Middle frontal gyrus (tissue), 1 donor: ENCODE results near the gene SYNDIG1.

ENCODE experiments used
- DNase-seq: peaks from one replicate; pipeline ENCODE4 v3.0.0-alpha.2; 2015; ENCODE audit warnings: low spot score; ENCODE audit errors: extremely low spot score

SYNDIG1 gene

GRCh38 chr20:24446811-24447210 is 22.6 kb upstream of the SYNDIG1 start:
- no peak for DNase-seq

- DNase-seq, result no peak
These were observed 21.3 kb upstream of the SYNDIG1 start for GRCh38 chr20:24448170-24448569.

- DNase-seq, result no peak
These were observed 20.3 kb upstream of the SYNDIG1 start for GRCh38 chr20:24449026-24449720.

- no peak for DNase-seq
These were observed 19.3 kb upstream of the SYNDIG1 start for GRCh38 chr20:24450177-24450576.

GRCh38 chr20:24450624-24451376 is 18.6 kb upstream of the SYNDIG1 start:
- DNase-seq, result no peak

DNA sequence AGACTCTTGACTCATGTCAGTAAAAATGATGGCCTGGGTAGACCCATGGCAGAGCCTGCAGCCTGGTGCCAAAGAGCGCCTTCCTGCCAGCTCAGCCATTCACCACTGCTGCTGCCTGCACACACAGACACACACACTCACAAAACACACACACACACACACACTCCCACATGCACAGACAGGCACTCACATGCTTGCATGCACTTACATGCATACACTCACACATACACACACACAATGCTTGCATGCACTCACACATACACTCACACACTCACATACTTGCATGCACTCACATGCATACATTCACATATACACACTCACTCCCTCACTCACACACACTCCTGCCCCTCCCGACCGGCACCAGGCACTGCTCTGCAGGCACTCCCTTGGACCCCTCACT is 18.0 kb upstream of the SYNDIG1 start:
- DNase-seq, result no peak

DNA sequence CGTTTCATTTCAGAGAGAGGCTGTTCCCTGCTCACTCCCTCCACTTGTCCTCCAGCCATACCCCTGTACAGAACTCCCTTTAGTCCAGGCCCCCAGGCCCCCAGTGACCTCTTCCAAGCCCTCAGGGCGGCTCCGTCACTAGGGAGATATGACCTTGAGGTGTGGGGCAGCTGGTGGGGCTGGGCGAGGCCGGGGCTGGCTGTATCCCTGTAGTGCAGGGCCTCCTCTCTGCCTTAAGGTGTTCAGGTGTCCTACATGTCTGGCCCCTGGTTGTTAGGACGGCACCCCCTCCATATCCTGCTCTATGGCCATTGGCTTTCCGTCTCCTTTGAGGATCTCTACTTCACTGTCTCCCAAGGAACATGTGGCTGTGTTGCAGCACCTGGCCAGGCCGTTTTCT is 17.4 kb upstream of the SYNDIG1 start:
- DNase-seq, result no peak

DNA sequence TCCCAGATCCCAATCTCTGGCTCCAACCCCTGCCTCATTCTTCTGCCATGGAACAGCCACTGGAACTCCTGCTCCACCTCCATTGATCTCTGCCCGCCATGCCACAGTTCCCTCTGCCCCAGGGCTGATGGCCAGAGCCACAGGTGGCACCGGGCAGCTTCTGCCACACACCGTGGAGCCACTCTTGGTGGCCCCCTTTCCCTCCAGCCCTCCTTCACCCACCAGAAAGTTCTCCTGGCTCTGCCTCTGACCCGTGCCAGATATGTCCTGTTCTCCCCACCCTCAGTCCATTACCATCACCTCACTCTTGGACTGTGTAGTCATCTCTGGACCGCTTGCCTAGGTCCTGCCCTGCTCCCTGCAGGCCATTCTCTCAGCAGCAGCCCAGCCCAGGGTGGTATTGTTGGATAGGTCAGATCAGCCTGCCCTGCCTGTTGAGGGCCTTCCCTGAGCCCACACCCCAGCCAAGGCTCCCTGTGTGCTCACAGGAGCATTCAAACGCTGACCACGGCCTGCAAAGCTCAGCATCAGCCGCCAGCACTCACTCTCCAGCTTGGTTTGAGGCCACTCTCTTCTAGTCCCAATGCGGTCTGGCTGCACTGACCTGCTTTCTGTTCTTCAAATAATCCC is 16.8 kb upstream of the SYNDIG1 start:
- DNase-seq, result no peak

DNA sequence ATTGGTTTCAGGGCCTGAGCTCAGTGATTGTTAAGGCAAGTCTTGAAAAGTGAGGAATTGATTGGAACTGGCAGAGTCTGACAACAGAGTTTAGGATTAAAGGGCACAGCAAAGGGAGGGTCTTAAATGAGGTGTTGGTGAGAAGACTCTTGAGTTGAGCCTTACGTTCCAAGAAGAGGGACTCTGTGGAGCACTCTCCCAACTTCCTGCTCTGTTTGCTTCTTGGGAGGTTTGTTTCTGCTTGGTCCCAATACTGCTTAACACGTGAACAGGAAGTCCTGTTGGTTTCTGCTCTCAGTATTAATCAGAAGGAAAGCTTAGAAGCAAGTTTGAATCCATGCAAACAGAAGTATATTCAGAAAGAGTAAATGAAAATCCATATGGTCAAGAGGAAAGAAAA is 15.6 kb upstream of the SYNDIG1 start:
- DNase-seq, result no peak

GRCh38 chr20:24455081-24455480 is 14.3 kb upstream of the SYNDIG1 start:
- DNase-seq, result no peak

DNA sequence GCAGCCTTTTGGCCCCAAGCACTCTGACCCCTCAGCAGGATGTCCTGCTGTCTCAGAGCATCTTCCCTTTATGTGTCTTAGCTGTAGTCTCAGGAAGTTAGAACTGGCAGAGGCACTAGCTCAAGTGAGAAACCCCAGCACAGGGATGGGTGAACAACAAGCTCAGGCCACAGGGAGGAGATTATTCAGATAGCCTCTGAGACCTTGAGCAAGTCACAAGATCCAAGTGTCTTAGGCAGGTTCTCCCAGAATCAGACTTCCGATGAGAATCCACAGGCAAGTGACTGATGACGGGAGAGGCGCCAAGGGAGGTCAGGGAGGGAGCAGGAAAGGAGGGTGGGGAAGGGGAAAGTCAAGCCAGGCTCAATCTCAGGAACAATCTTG is 13.0 kb upstream of the SYNDIG1 start:
- no peak for DNase-seq

DNA sequence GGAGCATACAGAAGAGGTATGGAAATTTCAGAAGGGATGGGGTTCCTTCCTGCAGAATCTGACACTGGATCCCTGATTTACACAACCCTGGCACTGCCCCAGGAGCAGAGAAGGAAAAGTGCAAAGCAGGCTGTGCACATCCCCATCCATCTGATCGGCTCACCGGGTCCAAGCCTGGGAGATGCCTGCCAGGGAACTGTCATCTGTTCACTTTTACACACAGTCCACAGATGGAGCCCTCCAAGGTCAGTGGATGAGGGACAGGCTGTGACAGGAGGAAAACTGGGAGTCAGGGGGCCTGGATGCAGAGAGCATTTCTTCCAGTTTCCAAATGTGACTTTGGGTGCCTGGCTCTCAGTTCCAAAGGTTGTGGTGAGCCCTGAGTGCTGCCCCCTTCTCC is 11.0 kb upstream of the SYNDIG1 start:
- DNase-seq, result no peak

- no peak for DNase-seq
These were observed 9.7 kb upstream of the SYNDIG1 start for GRCh38 chr20:24459733-24460132.

DNA sequence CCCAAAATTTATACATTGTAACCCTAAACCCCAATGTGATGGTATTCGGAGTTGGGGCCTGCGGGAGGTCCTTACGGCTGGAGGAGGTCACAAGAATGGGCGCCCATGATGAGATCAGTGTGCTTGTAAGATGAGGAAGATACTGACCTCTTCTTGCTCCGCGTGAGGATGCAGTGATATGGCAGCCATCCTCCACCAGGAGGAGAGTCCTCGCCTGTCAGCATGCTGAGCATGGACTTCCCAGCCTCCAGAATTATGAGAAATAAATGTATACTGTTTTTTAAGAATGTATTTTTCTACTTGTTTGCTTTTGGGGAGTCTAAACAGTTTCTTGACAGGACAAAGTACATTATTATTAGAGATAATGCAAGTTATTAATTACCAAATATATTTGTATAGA is 8.7 kb upstream of the SYNDIG1 start:
- no peak for DNase-seq

DNA sequence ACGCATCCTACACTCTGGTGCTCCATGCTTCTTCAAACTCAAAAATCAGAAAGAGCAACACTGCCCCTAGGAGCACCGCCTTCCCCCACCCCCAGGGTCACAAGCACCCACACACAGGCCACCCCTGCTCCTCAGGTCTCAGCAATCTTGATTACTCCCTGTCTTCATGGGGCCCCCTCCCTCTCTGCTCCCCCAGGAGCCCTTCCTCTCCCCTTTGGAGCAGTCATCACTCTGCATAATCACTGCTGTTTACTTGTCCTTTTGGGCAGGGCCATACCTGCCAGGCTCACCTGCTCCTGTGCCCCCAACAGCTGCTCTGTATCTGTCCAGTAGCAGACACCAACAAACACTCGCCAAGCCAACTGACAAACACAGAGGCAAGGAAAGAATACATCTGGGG is 7.6 kb upstream of the SYNDIG1 start:
- DNase-seq, result no peak

- no peak for DNase-seq
These were observed 6.9 kb upstream of the SYNDIG1 start for GRCh38 chr20:24462460-24463010.

GRCh38 chr20:24465159-24465558 is 4.3 kb upstream of the SYNDIG1 start:
- DNase-seq, result no peak

DNA sequence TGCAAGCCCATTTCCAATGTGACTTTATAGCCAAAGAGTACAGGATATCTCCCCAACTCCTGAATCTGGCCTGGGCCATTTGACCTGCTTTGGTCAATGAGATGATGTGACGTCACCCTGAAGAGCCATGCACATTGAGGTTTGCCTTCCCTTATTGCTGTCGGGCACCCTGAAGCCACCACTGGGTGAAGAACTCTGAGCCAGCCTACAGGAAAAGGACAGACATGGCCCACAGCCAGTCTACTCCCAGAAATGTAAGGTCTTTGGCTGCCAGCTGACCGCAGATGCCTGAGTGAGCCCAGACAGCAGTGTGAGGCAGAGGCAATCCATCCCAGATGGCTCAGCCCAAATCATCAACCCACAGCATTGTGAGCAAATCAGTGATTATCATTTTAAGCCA is 3.7 kb upstream of the SYNDIG1 start:
- peak; percentile 60 for DNase-seq

GRCh38 chr20:24468401-24469115 is 871 bp upstream of the SYNDIG1 start:
- DNase-seq, result no peak

DNA sequence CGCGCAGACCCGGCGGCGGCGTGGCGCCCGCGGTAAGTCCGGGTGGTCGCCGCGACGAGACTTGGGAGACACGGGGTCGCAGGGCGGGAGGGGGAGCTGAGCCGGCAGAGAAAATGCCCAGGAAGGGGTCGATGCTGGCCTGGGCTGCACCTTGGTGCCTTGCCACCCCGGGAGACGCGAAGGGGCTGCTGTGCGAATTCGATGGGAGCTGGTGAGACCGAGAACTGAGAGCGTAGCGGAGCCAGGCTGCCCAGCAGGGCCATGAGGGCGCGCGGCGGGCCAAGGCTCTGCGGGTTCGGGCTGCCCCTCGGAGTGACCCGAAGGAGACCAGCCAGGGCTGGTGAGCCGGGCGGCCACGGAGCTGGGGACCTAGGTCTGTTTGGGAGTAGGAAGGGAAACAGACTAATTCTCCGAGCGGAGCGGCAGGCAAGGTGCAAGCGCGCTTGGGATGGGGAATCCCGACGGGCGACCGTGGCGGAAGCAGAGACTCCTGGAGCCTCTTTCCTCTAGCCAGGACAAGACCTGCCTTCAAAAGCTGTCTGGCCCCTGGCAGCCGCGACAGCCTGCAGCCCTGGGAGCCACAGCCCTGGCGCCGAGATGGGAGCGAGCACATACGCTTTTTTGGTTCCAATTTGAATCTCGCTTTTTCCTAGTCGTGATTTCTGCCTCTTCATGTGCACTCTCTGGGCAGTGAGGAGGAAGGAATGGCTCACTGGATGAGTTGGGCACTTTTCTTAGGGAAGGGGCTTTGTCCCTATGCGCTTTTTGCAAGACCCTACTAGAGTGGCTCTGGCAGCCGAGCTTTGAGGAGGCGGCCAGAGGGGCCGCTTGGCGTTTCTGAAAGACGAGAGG is 691 bp downstream of the SYNDIG1 start:
- no peak for DNase-seq
